ENCODE results near the gene FBXO28.
"Not testable (repeated sequence)": the region's sequence is repeated elsewhere in the genome, so short reads cannot be mapped to it uniquely, and the experiment has no call there.

Gene FBXO28, protein sequence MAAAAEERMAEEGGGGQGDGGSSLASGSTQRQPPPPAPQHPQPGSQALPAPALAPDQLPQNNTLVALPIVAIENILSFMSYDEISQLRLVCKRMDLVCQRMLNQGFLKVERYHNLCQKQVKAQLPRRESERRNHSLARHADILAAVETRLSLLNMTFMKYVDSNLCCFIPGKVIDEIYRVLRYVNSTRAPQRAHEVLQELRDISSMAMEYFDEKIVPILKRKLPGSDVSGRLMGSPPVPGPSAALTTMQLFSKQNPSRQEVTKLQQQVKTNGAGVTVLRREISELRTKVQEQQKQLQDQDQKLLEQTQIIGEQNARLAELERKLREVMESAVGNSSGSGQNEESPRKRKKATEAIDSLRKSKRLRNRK

GRCh38 chr1:224113918-224114786, at the start of gene FBXO28:
TSS of gene FBXO28 (plus strand) at chr1:224114111. CDS start at chr1:224114130, 19 bp downstream.
- DNase-seq = peak; percentile 98

DNA sequence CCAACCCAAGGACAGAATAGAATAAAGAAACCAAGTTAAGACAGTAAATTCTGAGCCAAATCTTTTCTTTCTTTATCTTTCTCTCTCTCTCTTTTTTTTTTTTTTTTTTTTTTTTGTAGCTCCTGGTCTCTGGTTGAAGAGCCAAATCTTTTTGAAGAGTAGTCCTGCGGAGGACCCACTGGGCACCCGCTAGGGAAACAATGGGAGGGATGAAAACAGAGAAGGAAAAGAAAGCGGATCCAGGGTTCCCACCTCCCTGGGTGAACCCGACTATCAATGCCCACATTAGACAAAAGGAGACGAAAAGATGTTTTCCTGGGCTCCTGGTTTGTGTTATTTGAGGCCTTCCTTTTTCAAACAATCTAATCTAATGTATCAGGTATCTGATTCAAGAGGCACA, 49.8 kb upstream of the FBXO28 start:
- no peak for DNase-seq

DNA sequence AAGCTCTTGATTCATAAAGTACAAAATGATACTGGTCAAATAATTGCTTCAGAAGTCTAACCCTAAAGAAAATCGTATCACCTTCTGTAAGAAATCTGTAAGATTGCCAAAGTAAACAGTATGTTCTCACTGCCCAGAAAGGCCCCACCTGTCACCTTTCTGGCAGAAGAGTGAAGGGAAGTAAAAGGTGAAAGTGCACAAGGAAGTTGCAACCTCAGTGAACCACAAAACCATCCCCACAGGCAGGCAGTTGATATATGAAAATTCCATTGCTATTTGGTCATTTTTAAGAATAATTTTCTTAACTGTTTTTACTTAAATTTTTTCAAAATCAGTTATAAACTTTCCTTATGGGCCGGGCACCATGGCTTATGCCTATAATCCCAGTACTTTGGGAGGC, 48.5 kb upstream of the FBXO28 start:
- DNase-seq = peak; percentile 43

DNA sequence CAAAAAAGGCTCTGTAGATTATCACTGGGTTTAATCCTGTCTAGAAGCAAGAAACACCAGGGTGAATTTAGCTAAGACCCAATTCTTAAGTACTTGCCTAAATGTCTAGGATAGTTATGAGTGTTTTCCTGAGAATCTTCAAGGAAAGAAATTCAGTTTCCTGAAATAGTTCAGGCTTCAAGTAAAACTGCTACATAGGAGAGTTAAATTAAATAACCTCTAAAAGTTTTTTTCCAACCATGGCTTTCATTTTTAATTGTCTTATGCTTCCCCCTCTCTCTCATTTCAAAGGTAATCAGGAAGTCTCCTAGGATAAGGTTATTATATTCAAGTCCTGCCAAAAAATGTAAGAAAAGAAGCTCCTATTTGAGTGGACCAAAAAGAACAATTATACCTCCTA, 46.7 kb upstream of the FBXO28 start:
- no peak for DNase-seq

DNA sequence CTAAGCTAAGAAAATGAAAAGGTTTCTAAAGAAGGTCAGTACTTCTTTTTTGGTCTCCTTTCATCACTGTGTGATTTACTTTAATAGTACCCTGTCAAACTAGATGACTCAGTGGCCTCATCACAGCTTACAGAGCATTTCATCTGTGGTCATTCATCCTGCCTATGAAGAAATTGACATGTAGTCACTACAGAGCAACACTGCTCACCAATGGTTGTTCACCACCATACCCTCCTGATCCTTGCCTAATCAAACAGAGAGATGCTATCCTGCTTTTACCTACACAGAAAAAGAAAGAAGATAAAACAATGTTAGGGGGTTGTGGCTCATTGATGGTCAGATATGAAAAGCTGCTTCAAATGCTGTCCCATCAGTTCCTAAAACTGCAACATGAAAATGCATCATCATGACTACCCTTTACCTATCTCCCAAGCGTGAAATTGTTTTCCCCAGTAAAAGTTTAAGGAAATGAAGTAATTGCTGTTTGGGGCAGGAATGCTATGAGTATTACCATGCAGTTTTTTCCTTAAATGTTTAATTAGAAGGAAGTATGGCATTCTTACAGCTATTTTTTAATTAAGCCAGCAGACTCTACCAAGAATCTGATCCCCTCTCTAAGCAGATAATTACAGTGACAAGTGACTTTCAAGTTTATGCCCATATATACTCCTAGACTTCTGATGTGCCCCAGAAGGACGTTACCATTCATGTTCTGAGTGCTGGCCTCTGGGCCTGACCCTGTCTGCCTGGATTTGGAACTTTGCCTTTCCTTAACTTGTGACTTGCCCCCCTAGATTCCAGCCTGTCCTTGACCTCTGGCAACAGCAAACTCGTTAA, 46.1 kb upstream of the FBXO28 start:
- no peak for DNase-seq

- DNase-seq = no peak
Observed at GRCh38 chr1:224068458-224069072, 45.3 kb upstream of the FBXO28 start.

GRCh38 chr1:224069138-224069537, 44.8 kb upstream of the FBXO28 start:
- DNase-seq = no peak

DNA sequence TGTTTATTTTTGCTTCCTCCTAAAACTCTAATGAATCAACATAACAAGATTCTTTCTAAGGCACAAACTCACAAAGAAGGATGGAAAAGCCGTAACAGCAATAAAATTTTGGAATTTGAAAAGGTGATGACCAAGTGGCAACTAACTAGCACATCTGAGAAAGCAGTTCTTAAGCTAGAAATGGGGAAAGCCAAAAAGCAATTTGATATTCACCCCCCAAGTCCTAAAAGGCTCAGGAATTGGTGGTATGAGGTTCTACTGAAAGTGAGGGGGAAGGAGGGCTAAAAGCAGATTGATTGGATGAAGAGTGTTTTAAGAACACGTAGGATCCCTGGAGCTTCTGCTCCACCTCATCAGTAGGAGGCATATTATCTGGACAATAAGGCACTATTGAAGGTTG, 43.4 kb upstream of the FBXO28 start:
- DNase-seq = no peak

GRCh38 chr1:224076407-224076806, 37.5 kb upstream of the FBXO28 start:
- DNase-seq = no peak

DNA sequence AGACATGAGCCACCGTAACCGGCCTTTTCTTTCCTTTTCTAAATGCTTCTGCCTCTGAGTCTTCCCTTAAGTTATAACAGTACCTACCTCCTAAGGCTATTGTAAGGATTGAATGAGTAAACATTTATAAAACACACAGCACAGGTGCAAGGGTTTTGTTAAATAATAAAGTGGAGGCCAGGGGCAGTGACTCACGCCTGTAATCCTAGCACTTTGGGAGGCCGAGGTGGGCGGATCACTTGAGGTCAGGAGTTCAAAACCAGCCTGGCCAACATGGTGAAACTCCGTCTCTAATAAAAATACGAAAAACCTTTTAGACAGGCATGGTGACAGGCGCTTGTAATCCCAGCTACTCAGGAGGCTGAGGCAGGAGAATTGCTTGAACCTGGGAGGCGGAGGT, 34.3 kb upstream of the FBXO28 start:
- not testable (repeated sequence) for DNase-seq

DNA sequence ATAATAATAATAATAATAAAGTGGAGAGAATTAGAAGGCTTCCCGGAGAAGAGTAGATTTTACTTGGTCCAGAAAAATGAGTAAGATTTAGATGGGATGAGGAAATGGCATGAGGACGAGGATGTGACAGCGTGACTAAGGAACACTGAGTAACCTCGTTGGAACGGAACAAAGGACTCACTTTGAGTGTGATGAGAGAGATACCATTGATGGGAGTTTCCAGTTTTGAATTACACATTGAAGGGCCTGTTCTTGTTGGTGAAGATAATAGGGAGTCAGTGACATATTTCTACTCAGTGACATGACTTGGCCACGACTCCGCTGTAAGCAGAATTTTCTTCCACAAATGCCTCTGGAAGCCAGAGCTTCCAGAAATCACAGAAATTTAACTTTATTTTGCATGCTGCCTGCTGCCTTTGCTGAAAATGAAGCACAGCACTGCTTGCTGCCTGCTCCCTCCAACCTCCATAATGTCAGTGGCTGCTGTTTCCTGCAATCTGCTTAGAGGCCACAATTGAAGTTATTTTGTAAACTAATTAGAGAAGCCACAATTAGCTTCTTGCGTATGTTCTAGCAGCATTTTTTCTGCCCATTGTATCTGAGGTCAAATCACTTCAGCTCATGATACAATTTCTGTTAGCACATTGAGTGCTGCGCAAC, 33.7 kb upstream of the FBXO28 start:
- no peak for DNase-seq

GRCh38 chr1:224081604-224082003, 32.3 kb upstream of the FBXO28 start:
- no peak for DNase-seq

DNA sequence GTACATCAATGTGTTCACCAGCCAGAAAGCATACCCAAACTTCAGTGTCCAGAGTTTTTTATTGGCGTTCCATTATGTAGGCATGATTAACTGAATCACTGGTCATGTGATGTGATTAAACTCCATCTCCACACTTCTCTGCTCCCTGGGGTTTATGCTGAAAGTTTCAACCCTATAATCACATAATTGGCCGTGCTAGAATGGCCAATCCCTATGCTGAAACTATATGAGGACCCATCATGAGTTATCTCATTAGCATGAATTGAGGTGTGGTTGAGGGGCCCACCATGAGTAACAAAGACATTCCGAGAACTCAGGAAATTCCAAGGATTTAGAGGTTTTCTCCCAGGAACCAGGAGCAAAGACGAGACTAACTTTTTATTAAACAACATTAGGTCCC, 31.8 kb upstream of the FBXO28 start:
- DNase-seq = no peak

DNA sequence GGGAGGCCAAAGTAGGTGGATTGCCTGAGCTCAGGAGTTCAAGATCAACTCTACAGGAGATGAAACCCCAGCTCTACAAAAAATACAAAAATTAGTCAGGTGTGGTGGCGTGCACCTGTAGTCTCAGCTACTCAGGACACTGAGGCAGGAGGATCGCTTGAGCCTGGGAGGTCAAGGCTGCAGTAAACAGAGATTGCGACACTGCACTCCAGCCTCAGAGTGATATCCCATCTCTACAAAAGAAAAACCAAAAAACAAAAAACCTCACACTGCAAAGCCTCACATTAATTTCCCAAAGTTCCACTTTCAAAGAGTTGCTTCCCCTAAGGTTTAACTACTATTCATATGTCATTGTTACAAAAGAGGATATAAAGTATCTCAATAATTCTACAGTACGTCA, 29.0 kb upstream of the FBXO28 start:
- no peak for DNase-seq

GRCh38 chr1:224085421-224086108, 28.3 kb upstream of the FBXO28 start:
- DNase-seq = no peak

GRCh38 chr1:224087286-224087794, 26.6 kb upstream of the FBXO28 start:
- DNase-seq = no peak

GRCh38 chr1:224089583-224089982, 24.3 kb upstream of the FBXO28 start:
- DNase-seq = no peak

DNA sequence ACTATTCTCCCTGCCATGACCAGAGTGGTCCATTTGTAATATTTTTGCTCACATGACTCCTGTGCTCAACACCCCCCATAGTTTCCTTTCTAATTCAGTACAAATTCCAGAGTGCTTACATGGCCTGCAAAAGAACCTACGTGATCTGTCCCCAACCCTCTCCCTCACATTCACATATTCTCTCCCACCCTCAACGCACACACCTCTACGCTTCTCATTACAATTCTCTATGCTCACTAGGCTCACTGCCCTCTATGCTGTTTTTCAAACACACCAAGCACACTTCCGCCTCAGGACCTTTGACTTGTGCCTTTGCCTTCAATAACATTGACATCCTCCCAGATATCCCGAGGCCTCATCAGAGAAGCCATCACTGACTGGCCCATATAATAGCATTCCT, 23.8 kb upstream of the FBXO28 start:
- no peak for DNase-seq

DNA sequence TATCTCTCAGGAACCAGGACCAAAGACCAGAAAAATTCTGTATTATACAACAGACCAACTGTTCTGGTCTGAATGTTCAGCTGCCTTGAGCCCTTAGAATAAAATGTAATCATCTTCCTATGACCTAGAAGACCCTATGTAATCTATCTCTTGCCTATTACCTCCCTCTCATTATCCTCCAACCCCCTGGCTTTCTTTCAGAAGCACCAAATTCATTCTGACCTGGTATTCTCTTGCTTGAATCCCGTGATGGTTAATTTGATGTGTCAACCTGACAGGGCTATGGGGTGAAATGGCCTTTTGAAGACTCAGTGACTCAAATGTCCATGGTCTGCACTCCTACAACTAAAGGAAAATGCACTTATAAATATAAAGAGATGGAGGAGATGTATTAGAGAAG, 21.8 kb upstream of the FBXO28 start:
- DNase-seq = no peak

GRCh38 chr1:224092601-224093000, 21.3 kb upstream of the FBXO28 start:
- no peak for DNase-seq

GRCh38 chr1:224095339-224095738, 18.6 kb upstream of the FBXO28 start:
- no peak for DNase-seq
